Fibroblast of skin of right quadriceps (primary cell): ENCODE results near the gene IMPA2.
"Not testable (repeated sequence)": the region's sequence is repeated elsewhere in the genome, so short reads cannot be mapped to it uniquely, and the experiment has no call there.

Experiments
- DNase-seq: peaks from one replicate; pipeline ENCODE4 v3.0.0-alpha.2; 2013

Gene IMPA2

GRCh38 chr18:11981192-11981542 is at the start of gene IMPA2:
Gene IMPA2 (plus strand): TSS chr18:11981507. CDS start chr18:11981670, 163 bp downstream.
- DNase-seq: no peak

- no peak for DNase-seq
Measured at GRCh38 chr18:11932393-11932792, 48.9 kb upstream of the IMPA2 start.

GRCh38 chr18:11937874-11938478 is 43.3 kb upstream of the IMPA2 start:
- DNase-seq: peak; percentile 53

GRCh38 chr18:11940956-11941355 is 40.4 kb upstream of the IMPA2 start:
- no peak for DNase-seq

- no peak for DNase-seq
Measured at GRCh38 chr18:11943551-11943950, 37.8 kb upstream of the IMPA2 start.

GRCh38 chr18:11944252-11944651 is 37.1 kb upstream of the IMPA2 start:
- DNase-seq: no peak

- no peak for DNase-seq
Measured at GRCh38 chr18:11944786-11945185, 36.5 kb upstream of the IMPA2 start.

- DNase-seq: peak; percentile 76
Measured at GRCh38 chr18:11945834-11946659, 35.3 kb upstream of the IMPA2 start.

- DNase-seq: peak; percentile 48
Measured at GRCh38 chr18:11946756-11947155, 34.6 kb upstream of the IMPA2 start.

GRCh38 chr18:11947214-11948191 is 33.8 kb upstream of the IMPA2 start:
- DNase-seq: peak; percentile 98

- DNase-seq: peak; percentile 76
Measured at GRCh38 chr18:11948852-11949523, 32.3 kb upstream of the IMPA2 start.

GRCh38 chr18:11950824-11951223 is 30.5 kb upstream of the IMPA2 start:
- no peak for DNase-seq

- DNase-seq: no peak
Measured at GRCh38 chr18:11951390-11951851, 29.9 kb upstream of the IMPA2 start.

GRCh38 chr18:11953113-11953512 is 28.2 kb upstream of the IMPA2 start:
- DNase-seq: no peak

- peak; percentile 93 for DNase-seq
Measured at GRCh38 chr18:11955239-11956029, 25.9 kb upstream of the IMPA2 start.

- no peak for DNase-seq
Measured at GRCh38 chr18:11956371-11957308, 24.7 kb upstream of the IMPA2 start.

GRCh38 chr18:11957636-11958035 is 23.7 kb upstream of the IMPA2 start:
- DNase-seq: no peak

- not testable (repeated sequence) for DNase-seq
Measured at GRCh38 chr18:11959651-11960050, 21.7 kb upstream of the IMPA2 start.

GRCh38 chr18:11960743-11961380 is 20.4 kb upstream of the IMPA2 start:
- DNase-seq: no peak

GRCh38 chr18:11962597-11962996 is 18.7 kb upstream of the IMPA2 start:
- DNase-seq: no peak
